DND-41 (cell line): ENCODE measurements around the gene LTN1.

Experiments used
- ATAC-seq: fragments of 200-7000 bp; cut with Tn5 transposase; 3 replicates; pipeline ENCODE4 v1.9.1; 2021; ENCODE audit warnings: low read depth; ENCODE audit not compliant: insufficient read depth
- DNase-seq: peaks from one replicate; pipeline ENCODE4 v3.0.0-alpha.2; 2020
- H2AFZ ChIP-seq: 2 replicates; pipeline ENCODE4 v1.6.0; 2012; ENCODE audit warnings: low read depth, low read length
- H3K27ac ChIP-seq: 2 replicates; pipeline ENCODE4 v1.5.1; 2012; ENCODE audit warnings: low read length, inconsistent platforms
- H3K27me3 ChIP-seq: fragments of 200-600 bp; sonication (generic); 2 replicates; pipeline ENCODE4 v1.6.0; 2012; ENCODE audit warnings: low read length, mild to moderate bottlenecking, inconsistent platforms; ENCODE audit not compliant: insufficient read depth, poor library complexity
- H3K36me3 ChIP-seq: 2 replicates; pipeline ENCODE4 v1.5.1; 2012; ENCODE audit warnings: low read length, inconsistent platforms; ENCODE audit not compliant: insufficient read depth
- H3K4me1 ChIP-seq: 2 replicates; pipeline ENCODE4 v1.5.1; 2012; ENCODE audit warnings: mild to moderate bottlenecking, low read length; ENCODE audit not compliant: insufficient read depth
- H3K4me2 ChIP-seq: 2 replicates; pipeline ENCODE4 v1.6.0; 2012; ENCODE audit warnings: mild to moderate bottlenecking, moderate library complexity, low read length, inconsistent platforms; ENCODE audit not compliant: insufficient read depth
- H3K4me3 ChIP-seq, 2 experiments: fragments of 200-600 bp in 1 of 2; shearing (Covaris generic) in 1 of 2; 2 replicates each; pipeline ENCODE4 v1.5.1; 2012 to 2016; ENCODE audit warnings: inconsistent platforms in 2 of 2, low read length in 2 of 2, mild to moderate bottlenecking in 2 of 2, low read depth in 1 of 2, moderate library complexity in 1 of 2
- H3K79me2 ChIP-seq: 2 replicates; pipeline ENCODE4 v1.6.0; 2012; ENCODE audit warnings: low read length, inconsistent platforms; ENCODE audit not compliant: insufficient read depth
- H3K9ac ChIP-seq: 2 replicates; pipeline ENCODE4 v1.6.0; 2012; ENCODE audit warnings: low read depth, mild to moderate bottlenecking, inconsistent platforms, low read length, moderate library complexity
- H3K9me3 ChIP-seq: 2 replicates; pipeline ENCODE4 v1.5.1; 2012; ENCODE audit warnings: low read length, moderate library complexity, mild to moderate bottlenecking, inconsistent platforms; ENCODE audit not compliant: insufficient read depth, severe bottlenecking
- H4K20me1 ChIP-seq: 2 replicates; pipeline ENCODE4 v1.6.0; 2012; ENCODE audit warnings: low read length; ENCODE audit not compliant: insufficient read depth
- CTCF ChIP-seq: IDR thresholded peaks from 2 replicates; pipeline ENCODE4 v1.5.1; 2012; ENCODE audit warnings: borderline replicate concordance, low read length, moderate library complexity, mild to moderate bottlenecking; ENCODE audit not compliant: poor library complexity, severe bottlenecking; ENCODE audit errors: extremely low read depth
- EZH2 ChIP-seq: IDR thresholded peaks from 3 replicates; pipeline ENCODE4 v1.6.1; 2012; ENCODE audit warnings: borderline replicate concordance, low read depth, mild to moderate bottlenecking, moderate library complexity, low read length, inconsistent platforms; ENCODE audit not compliant: severe bottlenecking

The LTN1 gene

GRCh38 chr21:28899744-28900143 is 92.9 kb downstream of the LTN1 start:
- no peaks in the 10 kb centered on the region for H3K36me3 ChIP-seq
- no peak overlapping the region for H3K4me3 ChIP-seq
- no peak overlapping the region for H2AFZ ChIP-seq
- no peaks in the 10 kb centered on the region for H3K4me1 ChIP-seq
- no peak for DNase-seq
- H4K20me1 ChIP-seq, result no peaks in the 10 kb centered on the region
- H3K4me2 ChIP-seq, result no peak overlapping the region
- H3K27me3 ChIP-seq, result no peaks in the 10 kb centered on the region
- H3K9me3 ChIP-seq, result no peaks in the 10 kb centered on the region
- no peaks in the 10 kb centered on the region for H3K79me2 ChIP-seq
- no peak overlapping the region for H3K27ac ChIP-seq
- no peak for ATAC-seq
- no peak for TF ChIP-seq EZH2
- no peak for TF ChIP-seq CTCF
- no peak overlapping the region for H3K9ac ChIP-seq

GRCh38 chr21:28899220-28899619 is 93.5 kb downstream of the LTN1 start:
- DNase-seq, result no peak
- Histone ChIP-seq H3K4me2 (no peak overlapping the region), H3K27ac (no peak overlapping the region), H3K79me2 (no peaks in the 10 kb centered on the region), H3K9me3 (no peaks in the 10 kb centered on the region), H3K4me1 (no peaks in the 10 kb centered on the region), H3K27me3 (no peaks in the 10 kb centered on the region), H3K36me3 (no peaks in the 10 kb centered on the region), H4K20me1 (no peaks in the 10 kb centered on the region), H3K9ac (no peak overlapping the region), H3K4me3 (no peak overlapping the region), H2AFZ (no peak overlapping the region; the same call in 1 of the 2 replicates)
- TF ChIP-seq CTCF, result no peak
- TF ChIP-seq EZH2, result no peak
- no peak for ATAC-seq

- Histone ChIP-seq H3K4me1 (no peaks in the 10 kb centered on the region), H2AFZ (no peak overlapping the region), H3K27me3 (no peaks in the 10 kb centered on the region), H3K9me3 (no peaks in the 10 kb centered on the region), H4K20me1 (no peaks in the 10 kb centered on the region), H3K9ac (no peak overlapping the region), H3K4me3 (no peak overlapping the region), H3K36me3 (no peaks in the 10 kb centered on the region), H3K4me2 (no peak overlapping the region), H3K27ac (no peak overlapping the region), H3K79me2 (no peaks in the 10 kb centered on the region)
- no peak for TF ChIP-seq CTCF
- TF ChIP-seq EZH2, result no peak
- ATAC-seq, result no peak
- no peak for DNase-seq
Observed at GRCh38 chr21:28893687-28894086, 99.0 kb downstream of the LTN1 start.
